Measurements from ENCODE around the gene WDR36. TPM values are rescaled to one million over a fixed set of nuclear protein-coding genes. Genes with fewer than 3 reads are reported as not detected.

The WDR36 gene
- total RNA-seq, 1 donor from 2014 or later, result 23.5 TPM

GRCh38 chr5:111151998-111152397 is 59.9 kb downstream of the WDR36 start:
- Mint-ChIP-seq H3K4me1 (ENCODE audit: unreplicated experiment) (no peaks in the 10 kb centered on the region), H3K27me3 (ENCODE audit: unreplicated experiment) (peaks cover 71% of the 10 kb centered on the region), H3K36me3 (ENCODE audit: unreplicated experiment) (no peaks in the 10 kb centered on the region), H3K9me3 (ENCODE audit: unreplicated experiment) (no peaks in the 10 kb centered on the region), H3K27ac (ENCODE audit: unreplicated experiment) (no peak overlapping the region), H3K4me3 (ENCODE audit: unreplicated experiment) (no peak overlapping the region)
- no peak for TF ChIP-seq CTCF (IDR thresholded peaks at IDR 0.05)
- no peak for DNase-seq (ENCODE audit: extremely low spot score, unreplicated experiment)

GRCh38 chr5:111153483-111153882 is 61.3 kb downstream of the WDR36 start:
- H3K9me3 Mint-ChIP-seq (ENCODE audit: unreplicated experiment), result no peaks in the 10 kb centered on the region
- peaks cover 2% of the 10 kb centered on the region for H3K4me1 Mint-ChIP-seq (ENCODE audit: unreplicated experiment)
- H3K36me3 Mint-ChIP-seq (ENCODE audit: unreplicated experiment), result no peaks in the 10 kb centered on the region
- peaks cover 69% of the 10 kb centered on the region for H3K27me3 Mint-ChIP-seq (ENCODE audit: unreplicated experiment)
- no peak overlapping the region for H3K4me3 Mint-ChIP-seq (ENCODE audit: unreplicated experiment)
- TF ChIP-seq CTCF (IDR thresholded peaks at IDR 0.05), result no peak
- H3K27ac Mint-ChIP-seq (ENCODE audit: unreplicated experiment), result no peak overlapping the region
- DNase-seq (ENCODE audit: extremely low spot score, unreplicated experiment), result no peak

- no peaks in the 10 kb centered on the region for H3K9me3 Mint-ChIP-seq (ENCODE audit: unreplicated experiment)
- H3K4me1 Mint-ChIP-seq (ENCODE audit: unreplicated experiment), result peaks cover 2% of the 10 kb centered on the region
- no peak for TF ChIP-seq CTCF (IDR thresholded peaks at IDR 0.05)
- H3K36me3 Mint-ChIP-seq (ENCODE audit: unreplicated experiment), result no peaks in the 10 kb centered on the region
- H3K27me3 Mint-ChIP-seq (ENCODE audit: unreplicated experiment), result peaks cover 69% of the 10 kb centered on the region
- H3K27ac Mint-ChIP-seq (ENCODE audit: unreplicated experiment), result no peak overlapping the region
- no peak for DNase-seq (ENCODE audit: extremely low spot score, unreplicated experiment)
- no peak overlapping the region for H3K4me3 Mint-ChIP-seq (ENCODE audit: unreplicated experiment)
Observed at GRCh38 chr5:111153945-111154344, 61.8 kb downstream of the WDR36 start.

- H3K9me3 Mint-ChIP-seq (ENCODE audit: unreplicated experiment), result no peaks in the 10 kb centered on the region
- peak; percentile 87 for DNase-seq (ENCODE audit: extremely low spot score, unreplicated experiment)
- TF ChIP-seq CTCF (IDR thresholded peaks at IDR 0.05), result peak; percentile 97
- H3K27ac Mint-ChIP-seq (ENCODE audit: unreplicated experiment), result no peak overlapping the region
- H3K36me3 Mint-ChIP-seq (ENCODE audit: unreplicated experiment), result no peaks in the 10 kb centered on the region
- H3K4me3 Mint-ChIP-seq (ENCODE audit: unreplicated experiment), result no peak overlapping the region
- peaks cover 44% of the 10 kb centered on the region for H3K27me3 Mint-ChIP-seq (ENCODE audit: unreplicated experiment)
- H3K4me1 Mint-ChIP-seq (ENCODE audit: unreplicated experiment), result peaks cover 2% of the 10 kb centered on the region
Observed at GRCh38 chr5:111158105-111158744, 66.1 kb downstream of the WDR36 start.

GRCh38 chr5:111159845-111160244 is 67.7 kb downstream of the WDR36 start:
- no peak overlapping the region for H3K4me3 Mint-ChIP-seq (ENCODE audit: unreplicated experiment)
- H3K27ac Mint-ChIP-seq (ENCODE audit: unreplicated experiment), result no peak overlapping the region
- H3K4me1 Mint-ChIP-seq (ENCODE audit: unreplicated experiment), result peaks cover 2% of the 10 kb centered on the region
- no peaks in the 10 kb centered on the region for H3K9me3 Mint-ChIP-seq (ENCODE audit: unreplicated experiment)
- no peak for TF ChIP-seq CTCF (IDR thresholded peaks at IDR 0.05)
- H3K27me3 Mint-ChIP-seq (ENCODE audit: unreplicated experiment), result peaks cover 34% of the 10 kb centered on the region
- no peak for DNase-seq (ENCODE audit: extremely low spot score, unreplicated experiment)
- H3K36me3 Mint-ChIP-seq (ENCODE audit: unreplicated experiment), result no peaks in the 10 kb centered on the region

Data from osteocyte (in vitro differentiated cells).